Endodermal cell (in vitro differentiated cells): ENCODE measurements around the gene RFC5. TPM values are rescaled to one million over a fixed set of nuclear protein-coding genes. Genes with fewer than 3 reads are reported as not detected.

Experiments used
- DNase-seq: peaks from one replicate; pipeline ENCODE4 v3.0.0-alpha.2; 2017
- H3K27ac ChIP-seq: 2 replicates; pipeline ENCODE4 v1.5.1; 2013; ENCODE audit warnings: mild to moderate bottlenecking, low read depth, low read length, moderate library complexity
- H3K27me3 ChIP-seq: 2 replicates; pipeline ENCODE4 v1.6.1; 2013; ENCODE audit warnings: mild to moderate bottlenecking, low read length, moderate library complexity; ENCODE audit not compliant: insufficient read depth, control insufficient read depth, poor library complexity, severe bottlenecking
- H3K36me3 ChIP-seq: 2 replicates; pipeline ENCODE4 v1.7.0; 2013; ENCODE audit warnings: mild to moderate bottlenecking, low read length, moderate library complexity; ENCODE audit not compliant: control insufficient read depth, insufficient read depth
- H3K4me1 ChIP-seq: one replicate; pipeline ENCODE4 v1.7.0; 2013; ENCODE audit warnings: low read length; ENCODE audit not compliant: control insufficient read depth, insufficient read depth
- H3K4me3 ChIP-seq: 2 replicates; pipeline ENCODE4 v1.5.1; 2013; ENCODE audit warnings: mild to moderate bottlenecking, low read length, moderate library complexity
- H3K9ac ChIP-seq: 2 replicates; pipeline ENCODE4 v1.6.1; 2013; ENCODE audit warnings: mild to moderate bottlenecking, low read length, moderate library complexity; ENCODE audit not compliant: poor library complexity, severe bottlenecking; ENCODE audit errors: extremely low read depth
- H3K9me3 ChIP-seq: 2 replicates; pipeline ENCODE4 v1.6.1; 2013; ENCODE audit warnings: mild to moderate bottlenecking, low read length, moderate library complexity; ENCODE audit not compliant: control insufficient read depth
- H3K27ac Mint-ChIP-seq: 2 replicates; pipeline ENCODE4 v1.8.0; 2020; ENCODE audit warnings: mixed read lengths
- H3K27me3 Mint-ChIP-seq: 2 replicates; pipeline ENCODE4 v1.8.0; 2021; ENCODE audit warnings: mild to moderate bottlenecking, mixed read lengths; ENCODE audit not compliant: insufficient read depth
- H3K36me3 Mint-ChIP-seq: 2 replicates; pipeline ENCODE4 v1.8.0; 2020; ENCODE audit warnings: low read depth, mixed read lengths
- H3K4me1 Mint-ChIP-seq: 2 replicates; pipeline ENCODE4 v1.8.0; 2020; ENCODE audit warnings: mixed read lengths
- H3K4me3 Mint-ChIP-seq: 2 replicates; pipeline ENCODE4 v1.8.0; 2020; ENCODE audit warnings: mild to moderate bottlenecking, moderate library complexity, mixed read lengths
- H3K9me3 Mint-ChIP-seq: 2 replicates; pipeline ENCODE4 v1.8.0; 2020; ENCODE audit warnings: mild to moderate bottlenecking, mixed read lengths
- WGBS, 2 experiments: methylation state at CpG; one replicate each; pipeline versions ENCODE4 v1.1.5 to v1.1.7; 2013; ENCODE audit warnings: missing lambda C conversion rate in 2 of 2, mixed read lengths in 1 of 2; ENCODE audit not compliant: insufficient coverage in 1 of 2, insufficient read length in 1 of 2; 5-methylcytosine and 5-hydroxymethylcytosine counted together
- total RNA-seq, 2 donors: library from RNA; stranded (reverse); fragmentation: NEBNext Ultra II Directional in 1 of 2; extraction: Animal tissue kit (Norgen Biotek cat#: 25700) in 1 of 2; gene quantifications; 2 replicates in 1 of 2; 3 replicates in 1 of 2; pipeline ENCODE4 v1.2.1, GENCODE V29; 2021
- TF ChIP-seq, protein P1 (sequence below): fragments of 200-600 bp; sonication (generic); conservative IDR thresholded peaks from 2 replicates; pipeline ENCODE4 v1.5.0; 2021; ENCODE audit warnings: antibody characterized with exemption, mild to moderate bottlenecking

The RFC5 gene
- total RNA-seq, 2 donors from 2014 or later: 32.2 to 46.2 TPM

DNA sequence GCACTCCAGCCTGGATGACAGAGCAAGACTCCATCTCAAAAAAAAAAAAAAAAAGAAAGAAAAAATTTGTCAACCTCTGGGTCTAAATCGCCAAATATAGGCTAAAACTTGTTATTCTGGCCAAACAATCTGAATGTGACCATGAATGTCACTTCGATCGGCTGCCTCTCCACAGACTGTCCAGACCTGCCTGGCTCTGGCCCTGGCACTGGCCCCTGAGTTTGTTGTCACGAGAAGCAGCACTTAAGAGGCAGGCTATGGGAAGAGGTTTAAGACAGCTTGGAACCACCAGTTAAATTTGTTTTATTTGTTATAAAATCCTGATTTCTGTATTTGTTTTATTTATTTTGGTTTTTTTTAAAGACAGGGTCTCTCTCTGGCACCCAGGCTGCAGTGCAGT is 29.9 kb downstream of the RFC5 start:
- Mint-ChIP-seq H3K9me3 (peaks cover 4% of the 10 kb centered on the region), H3K36me3 (peaks cover 86% of the 10 kb centered on the region), H3K27ac (no peak overlapping the region), H3K4me1 (peaks cover 7% of the 10 kb centered on the region), H3K4me3 (no peak overlapping the region), H3K27me3 (no peaks in the 10 kb centered on the region)
- H3K27ac ChIP-seq: no peak overlapping the region
- TF ChIP-seq, protein P1, sequence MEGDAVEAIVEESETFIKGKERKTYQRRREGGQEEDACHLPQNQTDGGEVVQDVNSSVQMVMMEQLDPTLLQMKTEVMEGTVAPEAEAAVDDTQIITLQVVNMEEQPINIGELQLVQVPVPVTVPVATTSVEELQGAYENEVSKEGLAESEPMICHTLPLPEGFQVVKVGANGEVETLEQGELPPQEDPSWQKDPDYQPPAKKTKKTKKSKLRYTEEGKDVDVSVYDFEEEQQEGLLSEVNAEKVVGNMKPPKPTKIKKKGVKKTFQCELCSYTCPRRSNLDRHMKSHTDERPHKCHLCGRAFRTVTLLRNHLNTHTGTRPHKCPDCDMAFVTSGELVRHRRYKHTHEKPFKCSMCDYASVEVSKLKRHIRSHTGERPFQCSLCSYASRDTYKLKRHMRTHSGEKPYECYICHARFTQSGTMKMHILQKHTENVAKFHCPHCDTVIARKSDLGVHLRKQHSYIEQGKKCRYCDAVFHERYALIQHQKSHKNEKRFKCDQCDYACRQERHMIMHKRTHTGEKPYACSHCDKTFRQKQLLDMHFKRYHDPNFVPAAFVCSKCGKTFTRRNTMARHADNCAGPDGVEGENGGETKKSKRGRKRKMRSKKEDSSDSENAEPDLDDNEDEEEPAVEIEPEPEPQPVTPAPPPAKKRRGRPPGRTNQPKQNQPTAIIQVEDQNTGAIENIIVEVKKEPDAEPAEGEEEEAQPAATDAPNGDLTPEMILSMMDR: no peak
- no peak overlapping the region for H3K4me3 ChIP-seq
- H3K9me3 ChIP-seq: no peaks in the 10 kb centered on the region
- no peaks in the 10 kb centered on the region for H3K4me1 ChIP-seq
- H3K27me3 ChIP-seq: no peaks in the 10 kb centered on the region
- WGBS, 2 experiments: 96 to 100% methylated on average over 3 to 4 of the region's 4 CpGs
- no peak for DNase-seq
- H3K9ac ChIP-seq: no peak overlapping the region
- peaks cover 89% of the 10 kb centered on the region for H3K36me3 ChIP-seq

DNA sequence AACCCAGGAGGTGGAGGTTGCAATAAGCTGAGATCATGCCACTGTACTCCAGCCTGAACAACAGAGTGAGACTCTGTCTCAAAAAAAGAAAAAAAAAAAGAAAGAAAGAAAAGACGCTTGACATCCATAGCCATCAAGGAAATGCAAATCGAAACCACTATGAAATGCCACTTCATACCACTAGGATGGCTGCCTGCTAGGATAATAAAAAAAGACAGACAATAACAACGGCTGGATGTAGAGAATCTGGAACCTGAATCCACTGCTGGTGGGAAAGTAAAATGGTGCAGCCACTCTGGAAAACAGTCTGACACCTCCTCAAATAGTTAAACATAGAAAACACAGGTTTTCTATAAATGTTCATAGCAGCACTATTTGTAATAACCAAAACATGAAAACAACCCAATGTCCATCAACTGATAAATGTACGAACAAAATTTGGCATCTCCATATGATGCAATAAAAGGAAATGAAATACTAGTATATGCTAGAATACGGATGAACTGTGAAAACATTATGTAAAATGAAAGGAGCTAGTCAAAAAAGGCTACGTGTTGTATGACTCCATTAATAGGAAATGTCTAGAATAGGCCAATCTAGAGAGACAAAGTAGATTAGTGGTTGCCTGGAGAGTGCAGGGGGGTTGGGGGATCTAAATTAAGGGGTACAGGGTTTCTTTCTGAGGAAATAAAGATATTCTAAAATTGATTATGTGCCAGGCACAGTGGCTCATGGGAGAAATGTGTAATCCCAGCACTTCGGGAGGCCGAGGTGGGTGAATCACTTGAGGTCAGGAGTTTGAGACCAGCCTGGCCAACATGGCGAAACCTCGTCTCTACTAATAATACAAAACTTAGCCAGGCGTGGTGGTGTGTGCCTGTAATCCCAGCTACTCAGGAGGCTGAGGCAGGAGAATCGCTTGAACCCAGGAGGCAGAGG is 34.7 kb downstream of the RFC5 start:
- Mint-ChIP-seq H3K27me3 (no peaks in the 10 kb centered on the region), H3K4me3 (no peak overlapping the region), H3K9me3 (no peaks in the 10 kb centered on the region), H3K27ac (no peak overlapping the region), H3K36me3 (peaks cover 59% of the 10 kb centered on the region), H3K4me1 (peaks cover 10% of the 10 kb centered on the region)
- Histone ChIP-seq H3K9me3 (no peaks in the 10 kb centered on the region), H3K9ac (no peak overlapping the region), H3K36me3 (peaks cover 63% of the 10 kb centered on the region), H3K27ac (no peak overlapping the region), H3K27me3 (no peaks in the 10 kb centered on the region), H3K4me1 (no peaks in the 10 kb centered on the region), H3K4me3 (no peak overlapping the region)
- 93 to 95% methylated on average over 11 to 12 of the region's 12 CpGs for WGBS, 2 experiments
- TF ChIP-seq, protein P1: peak; percentile 42
- no peak for DNase-seq

DNA sequence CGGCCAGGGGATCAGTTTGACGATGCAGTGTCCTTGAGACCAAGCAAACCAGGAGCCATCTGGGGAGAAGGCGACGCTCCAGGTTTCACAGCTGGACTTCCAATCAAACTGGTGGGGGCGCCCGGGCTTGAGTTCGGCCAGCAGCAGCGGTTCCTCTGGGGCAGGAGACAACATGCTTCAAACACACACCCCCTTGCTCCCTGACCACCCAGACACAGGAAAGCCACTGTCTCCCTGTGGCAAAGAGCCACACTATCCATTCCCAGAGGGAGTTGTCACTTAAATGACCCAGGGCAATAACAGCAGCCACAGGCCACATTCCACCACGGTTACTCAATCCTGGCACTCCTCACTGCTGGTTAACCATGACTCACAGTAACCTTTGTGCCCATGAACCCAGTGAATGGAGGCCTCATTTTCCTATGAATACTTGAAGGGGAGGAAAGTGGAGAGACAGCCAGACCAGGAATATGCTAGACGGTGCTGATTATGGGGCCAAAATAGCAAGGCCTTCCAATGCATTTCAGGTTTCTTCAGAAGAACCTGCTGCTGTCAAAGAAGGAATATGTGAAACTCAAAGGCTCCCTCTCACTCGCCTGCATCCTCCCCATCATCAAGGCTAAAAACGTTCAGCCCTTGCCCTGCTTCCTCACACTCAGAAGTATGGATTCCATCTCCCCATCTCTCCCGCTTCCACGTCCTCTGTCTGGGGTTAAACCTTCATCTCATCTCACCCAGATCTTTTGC is 36.0 kb downstream of the RFC5 start:
- H3K4me1 ChIP-seq: no peaks in the 10 kb centered on the region
- Mint-ChIP-seq H3K36me3 (peaks cover 55% of the 10 kb centered on the region), H3K9me3 (no peaks in the 10 kb centered on the region), H3K27ac (peak overlapping the region; percentile 27), H3K27me3 (no peaks in the 10 kb centered on the region), H3K4me3 (no peak overlapping the region), H3K4me1 (peaks cover 14% of the 10 kb centered on the region)
- no peaks in the 10 kb centered on the region for H3K9me3 ChIP-seq
- H3K27me3 ChIP-seq: no peaks in the 10 kb centered on the region
- no peak overlapping the region for H3K9ac ChIP-seq
- TF ChIP-seq, protein P1: no peak
- H3K27ac ChIP-seq: no peak overlapping the region
- no peak overlapping the region for H3K4me3 ChIP-seq
- peak; percentile 63 for DNase-seq
- peaks cover 53% of the 10 kb centered on the region for H3K36me3 ChIP-seq
- WGBS, 2 experiments: 92 to 93% methylated on average over 7 to 14 of the region's 14 CpGs
